Activated B cell treated with CpG ODN at 0.5 μM for 24 hours (primary cell): ENCODE results near the gene PKNOX1. TPM values are rescaled to one million over a fixed set of nuclear protein-coding genes. Genes with fewer than 3 reads are reported as not detected.
A peak's percentile ranks its signal among the peaks of the same experiment; 100 is the strongest.

ENCODE experiments used
- ATAC-seq: fragments of 200-7000 bp; cut with Tn5 transposase; one replicate; pipeline ENCODE4 v1.10.0; 2021; ENCODE audit warnings: low read depth, mild to moderate bottlenecking, moderate library complexity
- CTCF ChIA-PET: fragments of 350-600 bp; sonication (Branson Sonifier 250); formaldehyde crosslinking; loops from one replicate; lab custom pipeline; 2021; ENCODE audit warnings: antibody characterized with exemption; lab: Charles Lee
- POLR2A ChIA-PET: fragments of 350-600 bp; sonication (Branson Sonifier 250); formaldehyde crosslinking; loops from one replicate; lab custom pipeline; 2021; ENCODE audit warnings: antibody characterized with exemption; lab: Charles Lee
- DNase-seq: peaks from one replicate; pipeline ENCODE4 v3.0.0; 2022
- H3K27ac Mint-ChIP-seq: one replicate; pipeline ENCODE4 v1.8.0; 2020; ENCODE audit warnings: mixed read lengths
- H3K27me3 Mint-ChIP-seq: one replicate; pipeline ENCODE4 v1.8.0; 2021; ENCODE audit warnings: mixed read lengths
- H3K36me3 Mint-ChIP-seq: one replicate; pipeline ENCODE4 v1.8.0; 2021; ENCODE audit warnings: low read depth, mixed read lengths
- H3K4me1 Mint-ChIP-seq: one replicate; pipeline ENCODE4 v1.8.0; 2021; ENCODE audit warnings: mixed read lengths
- H3K4me3 Mint-ChIP-seq: one replicate; pipeline ENCODE4 v1.8.0; 2020; ENCODE audit warnings: mild to moderate bottlenecking, mixed read lengths
- H3K9me3 Mint-ChIP-seq: one replicate; pipeline ENCODE4 v1.8.0; 2020; ENCODE audit warnings: mixed read lengths
- intact Hi-C: fragments of 100-400 bp; cut with micrococcal nuclease; formaldehyde crosslinking; loops from one replicate; pipeline ENCODE4 v1.15.1; 2024
- total RNA-seq: library from RNA; stranded (reverse); gene quantifications from 2 replicates; pipeline ENCODE4 v1.2.3, GENCODE V29; 2022
- TF ChIP-seq, protein P1 (sequence below): fragments of 200-600 bp; IDR thresholded peaks from one replicate; pipeline ENCODE4 v1.8.0; 2022; ENCODE audit warnings: antibody characterized with exemption, mild to moderate bottlenecking

The PKNOX1 gene
- total RNA-seq, 1 donor from 2014 or later: 13.3 TPM

DNA sequence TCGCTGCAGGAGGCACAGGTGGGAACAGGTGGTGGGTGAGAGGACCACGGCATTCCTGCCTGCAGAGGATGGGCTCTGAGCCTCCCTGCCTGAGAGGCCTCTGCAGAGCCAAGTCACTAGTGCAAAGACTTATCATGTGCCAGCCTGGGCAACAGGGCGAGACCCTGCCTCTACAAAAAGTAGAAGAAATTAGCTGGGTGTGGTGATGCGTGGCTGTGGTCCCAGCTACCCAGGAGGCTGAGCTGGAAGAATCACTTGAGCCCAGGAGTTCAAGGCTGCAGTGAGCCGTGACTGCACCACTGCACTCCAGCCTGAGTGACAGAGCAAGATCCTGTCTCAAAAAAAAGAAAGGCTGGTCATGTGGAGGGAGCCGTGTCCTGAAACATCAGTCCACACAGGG is 46.4 kb downstream of the PKNOX1 start:
- ATAC-seq (no peak), DNase-seq (no peak)
- CTCF ChIA-PET: no interaction called here
- POLR2A ChIA-PET: no interaction called here
- Mint-ChIP-seq H3K27ac (no peak overlapping the region), H3K36me3 (peaks cover 73% of the 10 kb centered on the region), H3K4me1 (peaks cover 36% of the 10 kb centered on the region), H3K9me3 (no peaks in the 10 kb centered on the region), H3K27me3 (no peaks in the 10 kb centered on the region), H3K4me3 (peak overlapping the region; percentile 11)
- intact Hi-C loops: no loop called here
- TF ChIP-seq, protein P1, sequence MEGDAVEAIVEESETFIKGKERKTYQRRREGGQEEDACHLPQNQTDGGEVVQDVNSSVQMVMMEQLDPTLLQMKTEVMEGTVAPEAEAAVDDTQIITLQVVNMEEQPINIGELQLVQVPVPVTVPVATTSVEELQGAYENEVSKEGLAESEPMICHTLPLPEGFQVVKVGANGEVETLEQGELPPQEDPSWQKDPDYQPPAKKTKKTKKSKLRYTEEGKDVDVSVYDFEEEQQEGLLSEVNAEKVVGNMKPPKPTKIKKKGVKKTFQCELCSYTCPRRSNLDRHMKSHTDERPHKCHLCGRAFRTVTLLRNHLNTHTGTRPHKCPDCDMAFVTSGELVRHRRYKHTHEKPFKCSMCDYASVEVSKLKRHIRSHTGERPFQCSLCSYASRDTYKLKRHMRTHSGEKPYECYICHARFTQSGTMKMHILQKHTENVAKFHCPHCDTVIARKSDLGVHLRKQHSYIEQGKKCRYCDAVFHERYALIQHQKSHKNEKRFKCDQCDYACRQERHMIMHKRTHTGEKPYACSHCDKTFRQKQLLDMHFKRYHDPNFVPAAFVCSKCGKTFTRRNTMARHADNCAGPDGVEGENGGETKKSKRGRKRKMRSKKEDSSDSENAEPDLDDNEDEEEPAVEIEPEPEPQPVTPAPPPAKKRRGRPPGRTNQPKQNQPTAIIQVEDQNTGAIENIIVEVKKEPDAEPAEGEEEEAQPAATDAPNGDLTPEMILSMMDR: no peak

DNA sequence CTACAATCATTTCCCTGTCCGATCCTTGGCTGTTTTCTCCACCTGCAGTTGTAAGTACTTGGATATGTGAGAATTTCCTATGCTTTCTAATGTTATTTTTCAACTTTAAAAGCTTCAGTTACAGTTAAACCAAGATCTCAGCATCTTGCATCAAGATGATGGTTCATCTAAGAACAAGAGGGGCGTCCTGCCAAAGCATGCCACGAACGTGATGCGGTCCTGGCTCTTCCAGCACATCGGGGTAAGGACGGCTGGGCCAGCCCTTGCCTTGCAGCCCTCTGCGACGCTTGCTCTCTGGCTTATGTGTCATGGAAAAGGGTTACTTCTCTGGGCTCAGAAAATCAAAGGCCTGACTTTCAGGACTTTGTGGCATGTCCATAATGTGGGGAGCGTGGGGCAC is 46.8 kb downstream of the PKNOX1 start:
- ChIA-PET POLR2A (no interaction called here), CTCF (no interaction called here)
- Mint-ChIP-seq H3K9me3 (no peaks in the 10 kb centered on the region), H3K36me3 (peaks cover 75% of the 10 kb centered on the region), H3K27me3 (no peaks in the 10 kb centered on the region), H3K4me3 (no peak overlapping the region), H3K4me1 (peaks cover 32% of the 10 kb centered on the region), H3K27ac (no peak overlapping the region)
- no peak for ATAC-seq
- intact Hi-C loops: no loop called here
- DNase-seq: no peak
- TF ChIP-seq, protein P1: no peak

DNA sequence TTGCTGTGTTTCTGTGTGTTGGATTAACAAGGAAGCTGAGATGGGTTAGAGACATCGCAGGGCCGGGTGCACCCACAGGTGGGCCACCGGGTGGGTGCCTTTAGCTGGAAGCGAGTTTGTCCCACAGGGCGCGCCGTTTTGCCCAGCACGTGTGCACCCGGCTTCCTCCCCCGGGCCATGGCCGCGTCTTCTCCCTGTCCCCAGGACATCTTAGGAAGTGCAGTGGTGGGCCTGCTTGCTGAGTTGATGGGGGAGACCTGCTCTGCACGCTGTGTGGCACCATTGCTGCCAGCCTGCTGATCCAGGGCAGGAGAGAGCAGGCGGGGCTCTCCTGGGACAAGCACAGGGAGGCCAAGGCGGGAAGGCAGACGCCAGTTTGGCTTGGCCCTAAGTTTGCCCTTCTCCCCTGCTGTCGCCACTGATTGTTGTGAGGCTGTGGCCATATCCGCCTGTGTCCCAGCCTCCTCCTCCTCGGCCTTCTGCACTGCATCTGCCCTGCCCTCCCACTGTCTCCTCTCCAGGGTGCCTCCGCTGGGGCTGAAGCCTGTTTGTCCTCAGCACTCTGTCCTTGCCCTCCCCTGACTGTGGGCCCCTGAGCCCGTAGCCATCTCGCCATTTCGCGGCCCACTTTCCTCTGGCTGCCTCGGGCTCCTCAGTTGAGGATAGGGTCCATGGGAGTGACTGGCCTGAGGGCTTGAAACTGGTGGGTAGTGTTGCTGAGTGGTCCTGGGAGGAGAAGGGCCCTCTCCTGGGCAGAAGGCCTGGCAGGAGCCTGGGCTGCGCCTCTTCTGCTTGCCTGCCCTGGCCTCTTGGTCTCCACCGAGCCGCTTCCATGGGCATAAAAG is 47.6 kb downstream of the PKNOX1 start:
- no peak overlapping the region for H3K27ac Mint-ChIP-seq
- H3K36me3 Mint-ChIP-seq: peaks cover 72% of the 10 kb centered on the region
- CTCF ChIA-PET: no interaction called here
- TF ChIP-seq, protein P1: no peak
- peaks cover 24% of the 10 kb centered on the region for H3K4me1 Mint-ChIP-seq
- DNase-seq: no peak
- POLR2A ChIA-PET: no interaction called here
- H3K9me3 Mint-ChIP-seq: no peaks in the 10 kb centered on the region
- intact Hi-C loops: no loop called here
- H3K4me3 Mint-ChIP-seq: no peak overlapping the region
- ATAC-seq: no peak
- H3K27me3 Mint-ChIP-seq: no peaks in the 10 kb centered on the region

DNA sequence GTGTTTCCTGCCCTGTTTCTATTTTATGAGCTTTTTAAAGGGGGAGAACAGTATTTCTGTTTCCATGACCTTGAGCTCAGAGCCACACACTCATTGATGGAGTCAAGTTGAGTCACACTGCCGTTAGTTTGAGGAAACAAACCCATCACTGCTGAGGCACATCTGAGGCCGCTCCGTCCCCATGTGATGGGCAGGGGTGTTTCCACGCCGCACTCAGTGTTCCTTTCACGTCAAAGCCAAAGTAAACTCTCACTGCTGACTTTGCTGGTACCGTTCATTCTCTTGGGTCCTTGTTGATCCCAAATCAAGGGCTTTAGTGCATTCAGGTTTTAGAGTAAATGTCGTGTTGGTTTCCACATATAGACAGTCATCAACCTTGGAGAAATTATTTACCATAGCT is 48.8 kb downstream of the PKNOX1 start:
- intact Hi-C loops: no loop called here
- Mint-ChIP-seq H3K36me3 (peaks cover 79% of the 10 kb centered on the region), H3K4me3 (no peak overlapping the region), H3K27ac (no peak overlapping the region), H3K27me3 (no peaks in the 10 kb centered on the region), H3K9me3 (no peaks in the 10 kb centered on the region), H3K4me1 (peaks cover 24% of the 10 kb centered on the region)
- DNase-seq (no peak), ATAC-seq (no peak)
- POLR2A ChIA-PET: interaction anchor here (0.6 kb wide), 1 partner anchor 38 kb away, joined by 5 read pairs; no protein-coding TSS in a partner anchor
- TF ChIP-seq, protein P1: no peak
- CTCF ChIA-PET: no interaction called here

DNA sequence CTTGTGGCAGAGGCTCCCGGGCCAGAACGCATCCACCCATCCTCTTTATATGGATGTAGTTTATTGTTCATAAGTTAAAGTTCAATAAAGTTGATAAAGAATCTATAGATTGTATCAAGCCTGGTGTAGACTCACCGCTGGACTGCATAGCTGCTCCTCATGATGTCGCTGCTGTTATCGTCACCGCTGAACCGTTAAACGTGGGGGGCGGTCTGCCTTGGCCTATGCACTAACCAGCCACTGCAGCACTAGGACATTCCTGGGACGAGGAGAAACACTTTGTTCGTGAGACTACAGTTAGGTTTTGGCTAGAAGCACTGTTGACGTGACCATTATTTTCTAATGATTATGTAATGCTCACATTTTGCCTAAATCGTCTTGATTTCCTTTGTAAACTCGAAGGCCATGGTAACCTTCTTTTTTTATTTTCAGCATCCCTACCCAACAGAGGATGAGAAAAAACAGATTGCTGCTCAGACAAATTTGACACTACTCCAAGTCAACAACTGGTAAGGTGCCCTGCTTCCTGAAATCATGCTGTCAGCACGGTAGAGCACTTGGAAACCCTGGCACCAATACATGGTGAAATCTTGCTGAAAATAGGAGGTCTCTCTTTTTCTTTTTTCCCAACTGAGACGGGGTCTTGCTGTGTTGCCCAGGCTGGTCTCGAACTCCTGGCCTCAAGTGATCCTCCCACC is 50.2 kb downstream of the PKNOX1 start:
- Mint-ChIP-seq H3K4me3 (no peak overlapping the region), H3K27ac (no peak overlapping the region), H3K9me3 (no peaks in the 10 kb centered on the region), H3K27me3 (no peaks in the 10 kb centered on the region), H3K4me1 (peaks cover 16% of the 10 kb centered on the region), H3K36me3 (peaks cover 88% of the 10 kb centered on the region)
- DNase-seq (no peak), ATAC-seq (no peak)
- TF ChIP-seq, protein P1: no peak
- ChIA-PET CTCF (no interaction called here), POLR2A (no interaction called here)
- intact Hi-C loops: no loop called here
